CD14-positive monocyte (primary cell): ENCODE data around the gene MRPL23. TPM values are rescaled to one million over a fixed set of nuclear protein-coding genes. Genes with fewer than 3 reads are reported as not detected.

Experiments
- DNase-seq, 3 donors: peaks; one replicate each; pipeline ENCODE4 v3.0.0-alpha.2; 2011 to 2022
- H2AFZ ChIP-seq: 2 replicates; pipeline ENCODE4 v1.6.0; 2012; ENCODE audit warnings: mild to moderate bottlenecking, low read depth, low read length, inconsistent platforms; ENCODE audit not compliant: insufficient read depth, poor library complexity, severe bottlenecking
- H3K27ac ChIP-seq, 2 donors: 1 replicate in 1 of 2; 2 replicates in 1 of 2; pipeline ENCODE4 v1.5.1; 2012 to 2013; ENCODE audit warnings: low read length in 2 of 2, control low read depth in 1 of 2, inconsistent platforms in 1 of 2, low read depth in 1 of 2, mild to moderate bottlenecking in 1 of 2
- H3K27me3 ChIP-seq, 2 donors: one replicate each; pipeline versions ENCODE4 v1.6.0 to v1.6.1; 2011 to 2013; ENCODE audit warnings: low read length in 2 of 2; ENCODE audit not compliant: control insufficient read depth in 2 of 2, insufficient read depth in 2 of 2
- H3K36me3 ChIP-seq, 2 donors: replicated peaks in 1 of 2; 1 replicate in 1 of 2; 2 replicates in 1 of 2; pipeline versions ENCODE4 v1.5.1 to v1.6.1; 2012 to 2013; ENCODE audit warnings: low read length in 2 of 2, control low read depth in 1 of 2, inconsistent platforms in 1 of 2, mild to moderate bottlenecking in 1 of 2; ENCODE audit not compliant: insufficient read depth in 2 of 2, control insufficient read depth in 1 of 2
- H3K4me1 ChIP-seq, 2 donors: 1 replicate in 1 of 2; 2 replicates in 1 of 2; pipeline versions ENCODE4 v1.5.1 to v1.6.1; 2012 to 2013; ENCODE audit warnings: low read length in 2 of 2, control low read depth in 1 of 2, inconsistent platforms in 1 of 2, mild to moderate bottlenecking in 1 of 2, moderate library complexity in 1 of 2; ENCODE audit not compliant: insufficient read depth in 2 of 2, control insufficient read depth in 1 of 2
- H3K4me2 ChIP-seq: replicated peaks from 2 replicates; pipeline ENCODE3; 2012; ENCODE audit warnings: low read length, moderate library complexity, mild to moderate bottlenecking; ENCODE audit not compliant: poor library complexity, severe bottlenecking; ENCODE audit errors: extremely low read depth
- H3K4me3 ChIP-seq, 3 experiments: fragments of 200-600 bp in 1 of 3; sonication (generic) in 1 of 3; replicated peaks in 1 of 3; 1 replicate in 2 of 3; 2 replicates in 1 of 3; pipeline ENCODE4 v1.5.1; 2011 to 2013; ENCODE audit warnings: low read length in 3 of 3, mild to moderate bottlenecking in 3 of 3, control low read depth in 2 of 3, low read depth in 2 of 3, inconsistent platforms in 1 of 3, moderate library complexity in 1 of 3
- H3K79me2 ChIP-seq: 2 replicates; pipeline ENCODE4 v1.6.0; 2012; ENCODE audit warnings: mild to moderate bottlenecking, control low read depth, inconsistent platforms, low read length, moderate library complexity; ENCODE audit not compliant: insufficient read depth
- H3K9ac ChIP-seq: 2 replicates; pipeline ENCODE4 v1.6.0; 2017; ENCODE audit warnings: low read length, mild to moderate bottlenecking; ENCODE audit not compliant: insufficient read depth, poor library complexity, severe bottlenecking
- H3K9me3 ChIP-seq, 2 donors: replicated peaks in 1 of 2; 1 replicate in 1 of 2; 2 replicates in 1 of 2; pipeline versions ENCODE4 v1.5.1 to v1.6.1; 2012 to 2013; ENCODE audit warnings: low read length in 2 of 2, control low read depth in 1 of 2; ENCODE audit not compliant: control insufficient read depth in 1 of 2, insufficient read depth in 1 of 2
- H4K20me1 ChIP-seq: 2 replicates; pipeline ENCODE4 v1.6.0; 2012; ENCODE audit warnings: mild to moderate bottlenecking, low read length, control low read depth, moderate library complexity; ENCODE audit not compliant: insufficient read depth
- H3K27ac Mint-ChIP-seq, 7 donors: one replicate each; pipeline ENCODE4 v1.8.0; 2020; ENCODE audit warnings: mild to moderate bottlenecking in 7 of 7, mixed read lengths in 7 of 7, moderate library complexity in 6 of 7, inconsistent platforms in 2 of 7
- H3K27me3 Mint-ChIP-seq, 3 donors: one replicate each; pipeline ENCODE4 v1.8.0; 2021 to 2022; ENCODE audit warnings: low read depth in 3 of 3, mild to moderate bottlenecking in 3 of 3, mixed read lengths in 3 of 3, moderate library complexity in 3 of 3, inconsistent platforms in 1 of 3
- H3K36me3 Mint-ChIP-seq, 2 donors: one replicate each; pipeline ENCODE4 v1.8.0; 2020; ENCODE audit warnings: mixed read lengths in 2 of 2, inconsistent platforms in 1 of 2, mild to moderate bottlenecking in 1 of 2
- H3K4me1 Mint-ChIP-seq: one replicate; pipeline ENCODE4 v1.8.0; 2020; ENCODE audit warnings: mild to moderate bottlenecking, mixed read lengths
- H3K4me3 Mint-ChIP-seq, 2 donors: one replicate each; pipeline ENCODE4 v1.8.0; 2020; ENCODE audit warnings: mild to moderate bottlenecking in 2 of 2, mixed read lengths in 2 of 2, moderate library complexity in 1 of 2
- H3K9me3 Mint-ChIP-seq, 7 donors: one replicate each; pipeline ENCODE4 v1.8.0; 2020 to 2022; ENCODE audit warnings: mixed read lengths in 7 of 7, mild to moderate bottlenecking in 6 of 7, moderate library complexity in 6 of 7, inconsistent platforms in 2 of 7
- CTCF ChIP-seq: fragments of 200-600 bp; IDR thresholded peaks from one replicate; pipeline ENCODE4 v1.8.0; 2022; ENCODE audit warnings: antibody characterized with exemption, mild to moderate bottlenecking
- WGBS: methylation state at CpG from one replicate; pipeline ENCODE4 v1.1.5; 2013; ENCODE audit warnings: missing lambda C conversion rate; ENCODE audit not compliant: insufficient coverage; 5-methylcytosine and 5-hydroxymethylcytosine counted together
- intact Hi-C, 2 donors: fragments of 100-400 bp; cut with micrococcal nuclease; formaldehyde crosslinking; loops; one replicate each; pipeline versions ENCODE4 v1.15.0 to v1.15.1; 2023
- polyA plus RNA-seq, 3 donors: library from polyadenylated mRNA; depleted of rRNA in 1 of 3; unstranded in 2 of 3; stranded (reverse) in 1 of 3; fragments of 300-500 nt in 2 of 3; fragments of >200 nt in 1 of 3; fragmentation: Illumina TruSeq in 2 of 3; gene quantifications; 1 replicate in 2 of 3; 2 replicates in 1 of 3; pipeline ENCODE4 v1.2.3, GENCODE V29; 2012 to 2021

The MRPL23 gene
- polyA plus RNA-seq, 3 donors: 19.3 to 109 (median 51.1) TPM

- WGBS: no CpG with 5 or more reads among the region's 15 CpGs
- Histone ChIP-seq H3K9ac (no peak overlapping the region), H3K9me3 (no peaks in the 10 kb centered on the region), H2AFZ (no peak overlapping the region), H3K27me3 (no peaks in the 10 kb centered on the region), H3K36me3 (no peaks in the 10 kb centered on the region), H4K20me1 (no peaks in the 10 kb centered on the region), H3K27ac (no peak overlapping the region), H3K79me2 (no peaks in the 10 kb centered on the region), H3K4me1 (no peaks in the 10 kb centered on the region), H3K4me2 (no peak overlapping the region), H3K4me3 (no peak overlapping the region)
- intact Hi-C loops: no loop called here
- H3K36me3 Mint-ChIP-seq: no peaks in the 10 kb centered on the region
- no peak for TF ChIP-seq CTCF
- DNase-seq: no peak
- no peaks in the 10 kb centered on the region for H3K27me3 Mint-ChIP-seq
- H3K9me3 Mint-ChIP-seq: no peaks in the 10 kb centered on the region
- H3K27ac Mint-ChIP-seq: no peak overlapping the region
- no peak overlapping the region for H3K4me3 Mint-ChIP-seq
- H3K4me1 Mint-ChIP-seq: no peaks in the 10 kb centered on the region
Observed at GRCh38 chr11:1998861-1999260, 51.7 kb downstream of the MRPL23 start.

GRCh38 chr11:2002042-2002776 is 55.1 kb downstream of the MRPL23 start:
- Mint-ChIP-seq H3K4me3 (no peak overlapping the region), H3K27me3 (no peaks in the 10 kb centered on the region), H3K36me3 (no peaks in the 10 kb centered on the region), H3K27ac (no peak overlapping the region), H3K9me3 (no peaks in the 10 kb centered on the region), H3K4me1 (no peaks in the 10 kb centered on the region)
- Histone ChIP-seq H3K36me3 (no peaks in the 10 kb centered on the region), H3K4me1 (no peaks in the 10 kb centered on the region), H3K9ac (no peak overlapping the region), H4K20me1 (no peaks in the 10 kb centered on the region), H3K4me2 (no peak overlapping the region), H3K4me3 (no peak overlapping the region), H3K79me2 (no peaks in the 10 kb centered on the region), H3K27me3 (no peaks in the 10 kb centered on the region), H2AFZ (no peak overlapping the region), H3K27ac (no peak overlapping the region), H3K9me3 (no peaks in the 10 kb centered on the region)
- DNase-seq: no peak
- no CpG with 5 or more reads among the region's 42 CpGs for WGBS
- intact Hi-C loops: no loop called here
- no peak for TF ChIP-seq CTCF
